ENCODE measurements around the gene CCR3.
"Not testable (repeated sequence)": the region's sequence is repeated elsewhere in the genome, so short reads cannot be mapped to it uniquely, and the experiment has no call there.

The CCR3 gene

DNA sequence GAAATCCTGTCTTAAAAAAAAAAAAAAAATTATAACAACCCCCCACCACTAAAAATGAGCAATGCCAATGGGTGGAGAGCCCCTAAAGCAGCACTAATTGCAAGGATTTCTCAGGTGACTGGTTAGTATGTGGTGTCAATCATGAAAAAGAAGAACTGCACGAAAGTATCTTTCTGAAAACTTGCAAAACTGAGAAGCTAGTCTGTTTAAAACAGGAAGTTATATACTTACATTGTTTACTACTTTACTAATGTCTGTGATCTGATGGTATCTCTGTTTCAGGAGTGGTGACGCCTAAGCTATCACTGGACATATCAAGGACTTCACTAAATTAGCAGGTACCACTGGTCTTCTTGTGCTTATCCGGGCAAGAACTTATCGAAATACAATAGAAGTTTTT, at the start of gene CCR3:
TSS of gene CCR3 (plus strand) at position 341 of the 400 bp plus-strand sequence. CDS start 22,699 bp downstream, outside the sequence.
- no peak for DNase-seq

DNA sequence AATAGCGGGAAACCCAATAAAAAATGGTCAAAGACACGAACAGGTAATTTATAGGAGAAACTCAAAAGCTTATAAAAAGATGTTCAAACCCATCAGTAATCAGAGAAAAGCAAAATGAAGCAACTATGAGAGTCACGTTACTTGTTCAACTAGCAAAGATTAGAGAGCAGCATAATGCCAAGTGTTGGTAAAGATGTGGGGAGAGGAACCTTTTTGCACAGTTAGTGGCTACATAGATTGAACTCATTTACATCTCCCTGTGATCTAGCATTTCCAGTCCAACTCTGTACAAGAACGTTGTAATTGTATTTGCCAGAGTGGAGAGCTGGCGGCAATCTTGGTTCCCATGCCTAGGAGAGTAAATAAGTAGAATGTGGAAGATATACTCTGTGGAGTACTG, 49.3 kb upstream of the CCR3 start:
- DNase-seq: no peak

DNA sequence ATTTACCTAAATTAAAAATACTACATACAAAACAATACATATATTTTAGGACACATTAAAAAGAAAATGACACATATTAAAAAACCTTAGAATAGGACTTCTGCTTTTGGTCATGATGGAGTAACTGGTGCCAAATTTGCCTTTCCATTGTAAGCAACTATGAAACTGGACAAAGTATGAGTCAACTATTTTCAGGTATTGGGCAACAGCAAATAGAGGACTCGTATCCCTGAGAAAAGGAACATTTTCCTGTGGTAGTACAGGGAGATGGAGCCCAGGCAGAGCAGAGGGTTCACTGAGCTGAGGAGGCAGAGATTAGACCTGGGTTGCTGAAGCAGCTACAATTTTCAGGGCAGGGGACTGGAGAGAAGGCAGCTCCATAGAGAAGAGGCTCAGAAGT, 48.8 kb upstream of the CCR3 start:
- DNase-seq: no peak

- no peak for DNase-seq
These were observed 47.2 kb upstream of the CCR3 start for GRCh38 chr3:46194868-46195553.

- no peak for DNase-seq
These were observed 45.9 kb upstream of the CCR3 start for GRCh38 chr3:46196261-46196957.

GRCh38 chr3:46200211-46200610, 42.0 kb upstream of the CCR3 start:
- DNase-seq: no peak

- no peak for DNase-seq
These were observed 41.5 kb upstream of the CCR3 start for GRCh38 chr3:46200790-46201189.

- no peak for DNase-seq
These were observed 39.7 kb upstream of the CCR3 start for GRCh38 chr3:46202535-46202934.

DNA sequence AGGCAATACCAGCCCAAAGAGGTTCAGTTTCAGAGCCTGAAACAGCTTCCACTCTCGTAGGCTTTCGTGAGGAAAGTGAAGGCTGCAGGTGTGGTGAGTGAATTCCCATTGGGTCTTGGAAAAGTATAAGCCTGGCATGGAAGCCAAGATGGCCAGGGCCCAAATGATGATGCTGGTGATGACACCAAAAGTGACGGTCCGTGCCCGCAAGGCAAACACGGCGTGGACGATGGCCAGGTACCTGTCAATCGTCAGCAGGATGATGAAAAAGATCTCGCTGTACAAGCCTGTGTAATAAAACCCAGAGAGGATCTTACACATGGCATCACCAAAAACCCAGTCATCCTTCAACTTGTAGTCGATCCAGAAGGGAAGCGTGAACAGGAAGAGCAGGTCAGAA, 38.6 kb upstream of the CCR3 start:
- no peak for DNase-seq

DNA sequence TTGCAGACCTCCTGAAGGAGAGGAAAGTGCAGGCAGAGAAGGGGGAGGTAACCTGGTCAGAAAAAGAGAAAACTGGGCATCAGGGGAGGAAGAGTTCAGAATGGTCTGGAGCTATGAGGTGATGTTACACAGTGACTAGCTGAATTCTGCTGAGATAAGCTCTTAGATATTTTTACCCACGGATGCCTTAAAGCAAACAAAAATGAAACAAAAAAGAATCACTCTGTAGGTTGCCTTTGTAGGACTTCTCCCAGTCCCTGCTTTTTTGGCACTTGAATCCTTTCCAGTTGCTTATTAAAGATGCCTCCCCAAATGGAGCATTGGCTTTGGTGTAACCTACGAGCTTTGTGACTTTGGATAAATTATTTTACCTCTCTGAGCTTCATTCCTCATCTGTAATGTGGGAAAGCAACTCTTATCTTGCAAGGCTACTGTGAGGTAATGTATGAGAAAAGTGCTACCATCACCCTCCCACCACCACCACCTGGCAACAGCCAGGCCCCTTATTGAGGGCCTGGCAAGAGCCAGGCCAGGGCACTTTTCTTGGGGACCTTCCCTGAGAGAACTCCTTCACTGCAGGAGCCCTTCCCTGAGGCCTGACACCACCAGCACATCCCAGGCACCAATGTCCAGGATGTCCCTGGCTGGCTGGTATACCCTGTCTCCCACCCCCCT, 36.8 kb upstream of the CCR3 start:
- no peak for DNase-seq

DNA sequence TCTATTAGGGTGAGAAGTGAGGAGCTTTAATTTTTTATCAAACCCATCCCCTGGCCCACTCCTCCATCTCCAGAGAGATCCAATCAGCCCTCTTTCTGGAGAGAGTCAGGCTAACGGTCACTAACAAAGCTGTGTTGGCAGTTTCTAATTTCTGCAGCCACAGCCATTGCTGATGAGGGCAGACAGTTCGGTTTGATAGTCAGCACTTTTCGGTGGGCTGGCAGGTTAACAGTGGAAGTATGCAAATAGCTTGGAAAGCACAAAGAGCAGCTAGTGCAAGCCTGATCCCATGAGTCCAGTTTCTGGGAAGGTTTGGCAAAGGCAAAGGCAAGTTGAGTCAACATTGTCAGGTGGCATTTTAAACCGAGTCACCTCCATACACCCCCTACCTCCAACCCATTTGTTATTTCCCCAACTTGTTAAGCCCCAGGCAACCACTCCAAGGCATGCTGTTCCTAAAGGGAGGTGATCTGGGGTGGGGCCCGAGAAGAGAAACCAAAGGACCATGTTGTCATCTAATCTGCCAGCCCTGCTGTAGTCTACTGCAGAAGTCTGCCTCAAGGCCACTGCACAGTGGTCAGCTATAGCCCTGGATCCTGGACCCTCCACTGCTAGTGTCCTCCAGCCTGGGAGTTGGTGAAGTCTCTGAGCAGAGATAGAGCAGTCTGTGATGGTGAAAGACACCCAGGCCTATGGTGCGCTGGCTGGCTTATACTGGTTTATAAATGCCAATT, 35.8 kb upstream of the CCR3 start:
- no peak for DNase-seq

GRCh38 chr3:46207514-46207913, 34.7 kb upstream of the CCR3 start:
- DNase-seq: not testable (repeated sequence)

GRCh38 chr3:46208167-46208704, 34.0 kb upstream of the CCR3 start, which contains the start of gene CCR1:
Gene CCR1, minus strand, starts transcription at chr3:46208313. Its CDS starts 4,000 bp downstream, at chr3:46204313.
- no peak for DNase-seq

DNA sequence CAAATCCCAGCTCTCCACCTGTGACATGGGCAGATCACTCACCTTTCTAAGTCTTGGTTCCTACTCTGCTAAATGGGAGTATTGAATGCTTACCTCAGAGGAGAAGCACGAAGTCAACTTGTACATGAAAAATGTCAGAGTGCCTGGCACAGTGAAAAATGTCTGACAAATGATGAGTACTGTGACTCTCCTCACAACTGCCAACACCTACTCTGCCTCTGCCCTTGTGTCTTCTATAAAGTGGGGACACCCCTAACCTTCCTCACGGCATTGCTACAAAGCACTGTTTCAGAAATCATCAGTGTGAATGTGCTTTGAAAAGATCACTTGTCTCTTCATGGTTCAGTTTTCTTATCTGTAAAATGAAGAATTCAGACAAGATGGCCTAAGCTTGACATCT, 33.2 kb upstream of the CCR3 start:
- no peak for DNase-seq

DNA sequence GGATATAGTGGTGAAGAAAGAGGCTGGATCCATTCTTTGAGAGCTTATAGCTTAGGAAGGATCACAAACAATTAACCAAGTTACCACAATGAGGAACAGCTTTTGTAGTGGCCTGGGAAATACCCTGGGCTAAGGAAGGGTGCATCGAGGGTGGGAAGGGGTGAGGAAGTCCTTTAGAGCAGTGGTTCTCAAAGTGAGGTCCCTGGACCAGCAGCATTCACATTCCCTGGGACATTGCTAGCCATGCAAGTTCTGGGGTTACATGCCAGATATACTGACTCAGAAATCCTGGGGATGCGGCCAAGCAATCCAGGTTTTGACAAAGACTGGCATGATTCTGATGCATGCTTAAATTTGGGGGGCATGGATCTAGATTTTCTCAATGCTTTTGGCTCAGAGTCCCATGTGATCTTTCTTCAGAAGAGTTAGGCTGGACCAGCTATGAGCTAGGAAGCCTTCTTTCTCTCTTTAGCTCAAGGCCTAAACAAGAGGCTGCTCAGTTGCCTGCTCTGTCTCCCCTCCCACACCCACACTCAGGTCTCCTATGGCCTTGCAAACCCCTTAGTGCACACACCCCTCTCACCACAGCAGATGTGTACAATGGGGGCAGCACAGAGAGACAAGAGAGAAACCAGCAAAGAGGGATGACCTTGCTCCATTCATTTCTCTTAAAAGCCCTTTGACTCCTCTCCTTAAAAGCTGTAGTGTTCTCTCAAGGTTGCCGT, 32.4 kb upstream of the CCR3 start:
- no peak for DNase-seq

DNA sequence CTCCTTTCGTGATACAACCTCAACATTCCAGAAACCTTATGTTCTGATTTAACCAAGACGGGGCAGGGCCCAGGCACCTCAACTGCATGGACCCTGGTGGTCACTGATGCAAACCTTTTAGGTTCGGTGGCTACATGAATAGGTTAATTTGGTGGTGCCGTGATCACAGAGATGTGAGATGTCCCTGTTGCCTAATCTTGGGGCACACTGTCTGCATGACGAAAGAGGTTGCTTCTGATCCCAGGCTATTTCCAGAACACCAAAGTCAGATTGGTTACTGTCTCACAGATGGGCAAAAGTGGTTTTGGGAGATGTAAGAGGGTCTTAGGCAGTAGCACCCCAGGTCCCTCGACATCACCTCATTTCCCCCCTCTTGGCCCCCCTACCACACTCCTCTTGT, 30.2 kb upstream of the CCR3 start:
- no peak for DNase-seq

- DNase-seq: no peak
These were observed 29.1 kb upstream of the CCR3 start for GRCh38 chr3:46213201-46213600.

- peak; percentile 92 for DNase-seq
These were observed 27.4 kb upstream of the CCR3 start for GRCh38 chr3:46214751-46215352.

- no peak for DNase-seq
These were observed 26.3 kb upstream of the CCR3 start for GRCh38 chr3:46215810-46216414.

DNA sequence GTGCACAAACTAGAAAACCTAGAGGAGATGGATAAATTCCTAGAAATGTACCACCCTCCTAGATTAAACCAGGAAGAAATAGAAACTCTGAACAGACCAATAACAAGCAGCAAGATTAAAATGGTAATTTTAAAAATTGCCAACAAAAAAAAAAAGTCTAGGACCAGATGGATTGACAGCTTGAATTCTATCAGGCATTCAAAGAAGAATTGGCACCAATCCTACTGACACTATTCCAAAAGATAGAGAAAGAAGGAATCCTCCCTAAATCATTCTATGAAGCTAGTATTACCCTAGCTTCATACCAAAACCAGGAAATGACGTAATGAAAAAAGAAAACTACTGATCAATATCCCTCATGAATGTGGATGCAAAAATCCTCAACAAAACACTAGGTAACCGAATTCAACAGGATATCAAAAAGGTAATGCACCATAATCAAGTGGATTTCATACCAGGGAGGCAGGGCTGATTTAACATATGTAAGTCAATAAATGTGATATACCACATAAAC, 24.0 kb upstream of the CCR3 start:
- no peak for DNase-seq

- DNase-seq: no peak
These were observed 20.9 kb upstream of the CCR3 start for GRCh38 chr3:46221391-46221790.

Measured in NCI-H345 (cell line).